GM12878 (cell line): ENCODE measurements around the gene SFSWAP. TPM values are rescaled to one million over a fixed set of nuclear protein-coding genes. Genes with fewer than 3 reads are reported as not detected.
A peak's percentile ranks its signal among the peaks of the same experiment; 100 is the strongest.

Experiments
- ATAC-seq: fragments of 200-7000 bp; cut with Tn5 transposase; 3 replicates; pipeline ENCODE4 v1.9.1; 2020; ENCODE audit warnings: mild to moderate bottlenecking, moderate library complexity
- BruUV-seq: library from RNA; stranded (reverse); fragments of 400-500 nt; replicated peaks from 2 replicates; lab custom pipeline; 2021; lab: Mats Ljungman, UMichigan
- CTCF ChIA-PET: fragments of 300-600 bp; sonication (Branson Sonifier 250); formaldehyde crosslinking; extraction: SDS; loops from one replicate; lab custom pipeline; 2021; ENCODE audit warnings: inconsistent platforms; lab: Yijun Ruan, JAX
- POLR2A ChIA-PET: fragments of 350-600 bp; formaldehyde crosslinking; extraction: SDS; loops from one replicate; lab custom pipeline; 2021; ENCODE audit warnings: inconsistent platforms; lab: Charles Lee
- RAD21 ChIA-PET: fragments of 300-600 bp; sonication (Branson Sonifier 250); formaldehyde crosslinking; loops from one replicate; lab custom pipeline; 2023; ENCODE audit warnings: antibody characterized with exemption; ENCODE audit not compliant: unreplicated experiment; lab: Charles Lee
- SMC1A ChIA-PET: fragments of 300-600 bp; sonication (Branson Sonifier 250); formaldehyde crosslinking; loops from one replicate; lab custom pipeline; 2023; ENCODE audit not compliant: unreplicated experiment, uncharacterized antibody; lab: Charles Lee
- DNase-seq: peaks from one replicate; pipeline ENCODE4 v3.0.0-alpha.2; 2011; ENCODE audit warnings: low read depth, low spot score
- FAIRE-seq: peaks from 3 replicates; lab custom pipeline; 2011; peaks lifted over from hg19 to GRCh38; lab: Jason Lieb, UNC
- H2AFZ ChIP-seq: 2 replicates; pipeline ENCODE4 v1.6.0; 2011; ENCODE audit warnings: low read depth, low read length, control low read depth; ENCODE audit not compliant: control insufficient read depth
- H3K27ac ChIP-seq: 2 replicates; pipeline ENCODE4 v1.5.1; 2011; ENCODE audit warnings: control low read depth; ENCODE audit not compliant: control insufficient read depth, insufficient read depth
- H3K27me3 ChIP-seq, 2 experiments: replicated peaks in 1 of 2; 2 replicates each; pipeline versions ENCODE4 v1.6.0 to v1.6.1; 2011; ENCODE audit warnings: low read length in 1 of 2; ENCODE audit not compliant: control insufficient read depth in 2 of 2, insufficient read depth in 2 of 2
- H3K36me3 ChIP-seq, 2 experiments: 2 replicates each; pipeline ENCODE4 v1.5.1; 2011; ENCODE audit warnings: low read length in 1 of 2; ENCODE audit not compliant: control insufficient read depth in 2 of 2, insufficient read depth in 2 of 2
- H3K4me1 ChIP-seq: 2 replicates; pipeline ENCODE4 v1.6.1; 2011; ENCODE audit warnings: mild to moderate bottlenecking, low read length, moderate library complexity, mixed read lengths; ENCODE audit not compliant: control insufficient read depth, insufficient read depth
- H3K4me2 ChIP-seq: 2 replicates; pipeline ENCODE4 v1.6.0; 2011; ENCODE audit warnings: control low read depth; ENCODE audit not compliant: control insufficient read depth, insufficient read depth
- H3K4me3 ChIP-seq: fragments of 200-600 bp; sonication (generic); 2 replicates; pipeline ENCODE4 v1.5.1; 2016
- H3K79me2 ChIP-seq: 2 replicates; pipeline ENCODE4 v1.6.0; 2011; ENCODE audit warnings: low read length; ENCODE audit not compliant: control insufficient read depth, insufficient read depth
- H3K9ac ChIP-seq: 2 replicates; pipeline ENCODE4 v1.8.0; 2011; ENCODE audit warnings: low read length, control low read depth, mixed read lengths; ENCODE audit not compliant: control insufficient read depth, insufficient read depth
- H3K9me3 ChIP-seq: replicated peaks from 3 replicates; pipeline ENCODE4 v1.5.1; 2011; ENCODE audit warnings: mild to moderate bottlenecking, low read length; ENCODE audit not compliant: control insufficient read depth, insufficient read depth
- H4K20me1 ChIP-seq: 2 replicates; pipeline ENCODE4 v1.6.0; 2011; ENCODE audit not compliant: control insufficient read depth, insufficient read depth
- ATF7 ChIP-seq: fragments of 450-650 bp; IDR thresholded peaks from 2 replicates; pipeline ENCODE4 v1.6.1; 2016; ENCODE audit warnings: low read depth, mild to moderate bottlenecking
- HDAC2 ChIP-seq: fragments of 200-600 bp; sonication (generic); IDR thresholded peaks from 2 replicates; pipeline ENCODE4 v1.6.1; 2017
- HDAC6 ChIP-seq: fragments of 200-600 bp; sonication (generic); IDR thresholded peaks from one replicate; pipeline ENCODE4 v1.8.0; 2017; ENCODE audit warnings: antibody characterized with exemption; ENCODE audit not compliant: unreplicated experiment
- IRF5 ChIP-seq: fragments of 450-650 bp; IDR thresholded peaks from 2 replicates; pipeline ENCODE4 v1.6.1; 2017; ENCODE audit warnings: borderline replicate concordance
- POLR2AphosphoS5 ChIP-seq: IDR thresholded peaks from 2 replicates; pipeline ENCODE4 v1.6.1; 2011; ENCODE audit warnings: mild to moderate bottlenecking, low read length, inconsistent platforms
- SMC3 ChIP-seq: IDR thresholded peaks from 2 replicates; pipeline ENCODE4 v1.6.1; 2011; ENCODE audit warnings: low read length, improper control_type of control experiment, borderline replicate concordance
- YBX1 ChIP-seq: fragments of 450-650 bp; IDR thresholded peaks from 2 replicates; pipeline ENCODE4 v1.6.1; 2016; ENCODE audit warnings: antibody characterized with exemption
- ZNF207 ChIP-seq: fragments of 450-650 bp; IDR thresholded peaks from 2 replicates; pipeline ENCODE4 v1.6.1; 2014; ENCODE audit warnings: antibody characterized with exemption, mild to moderate bottlenecking, borderline replicate concordance
- WGBS: methylation state at CpG from one replicate; pipeline ENCODE4 v1.1.6; 2016; ENCODE audit warnings: low lambda C conversion rate; ENCODE audit not compliant: insufficient replicate concordance, insufficient coverage; ENCODE audit errors: missing lambda C conversion rate; 5-methylcytosine and 5-hydroxymethylcytosine counted together
- in situ Hi-C: fragments of 300-500 bp; cut with MboI; formaldehyde crosslinking; loops from 9 replicates; pipeline ENCODE4 v1.14.3; 2018; ENCODE audit warnings: mixed read lengths
- intact Hi-C: fragments of 100-400 bp; cut with micrococcal nuclease; formaldehyde crosslinking; loops from one replicate; pipeline ENCODE4 v1.14.2; 2022; ENCODE audit not compliant: unreplicated experiment
- polyA plus RNA-seq, 11 experiments: library from polyadenylated mRNA; depleted of rRNA in 4 of 11; unstranded in 6 of 11; stranded (reverse) in 5 of 11; fragments of >200 nt; fragmentation: Nextera tagmentation in 4 of 11; fragmentation: Illumina TruSeq in 1 of 11; extraction: Ambion mirVana in 4 of 11; extraction: Trizol in 1 of 11; gene quantifications; 1 replicate in 1 of 11; 2 replicates in 10 of 11; pipeline versions ENCODE4 v1.2.1 to v1.2.3, GENCODE V29; 2011 to 2016; ENCODE audit warnings: inconsistent platforms in 2 of 11, missing spikeins in 2 of 11, low read depth in 1 of 11
- total RNA-seq, 4 experiments: library from RNA; depleted of rRNA in 3 of 4; stranded (reverse); fragments of >200 nt in 3 of 4; fragmentation: Illumina TruSeq in 1 of 4; extraction: Trizol in 1 of 4; gene quantifications; 2 replicates each; pipeline versions ENCODE4 v1.2.1 to v1.2.3, GENCODE V29; 2013 to 2021

Gene SFSWAP
- total and polyA plus RNA-seq, 10 of the 15 experiments (the other 5 are each of a cell fraction or from before 2014, with no cell fraction given), result 1.8 to 48.6 (median 25.0) TPM

GRCh38 chr12:131736446-131737149 is 25.7 kb downstream of the SFSWAP start:
- SMC1A ChIA-PET, result no interaction called here
- 97% methylated on average over 23 of the region's 23 CpGs for WGBS
- in situ Hi-C loops (no loop called here), intact Hi-C loops (no loop called here)
- no peak overlapping the region for H3K9ac ChIP-seq
- CTCF ChIA-PET, result interaction anchor here (0.6 to 0.8 kb wide), 2 partner anchors 19 to 177 kb away, joined by 3 read pairs; no protein-coding TSS in a partner anchor
- no peaks in the 10 kb centered on the region for H3K4me1 ChIP-seq
- TF ChIP-seq HDAC2, result no peak
- no peak for TF ChIP-seq POLR2AphosphoS5
- TF ChIP-seq SMC3, result no peak
- no peak for TF ChIP-seq YBX1
- TF ChIP-seq, all 136 proteins: peak for 0
- Histone ChIP-seq H3K79me2 (no peaks in the 10 kb centered on the region), H2AFZ (no peak overlapping the region), H3K27me3 (no peaks in the 10 kb centered on the region), H3K36me3 (peaks cover 20 to 22% of the 10 kb centered on the region in 2 experiments; a peak in 3 of 4 replicates), H3K4me3 (no peak overlapping the region), H3K4me2 (no peak overlapping the region), H3K9me3 (no peaks in the 10 kb centered on the region), H4K20me1 (no peaks in the 10 kb centered on the region), H3K27ac (no peak overlapping the region)
- DNase-seq, result no peak
- no peak for FAIRE-seq
- TSS peak; percentile 17 for BruUV-seq
- POLR2A ChIA-PET, result no interaction called here
- RAD21 ChIA-PET, result no interaction called here
- ATAC-seq, result no peak

GRCh38 chr12:131737150-131737827 is 26.4 kb downstream of the SFSWAP start:
- in situ Hi-C loops (no loop called here), intact Hi-C loops (no loop called here)
- no peak for ATAC-seq
- Histone ChIP-seq H3K27ac (no peak overlapping the region), H3K27me3 (no peaks in the 10 kb centered on the region), H3K4me3 (no peak overlapping the region), H3K36me3 (peaks cover 21 to 27% of the 10 kb centered on the region in 2 experiments; a peak in 3 of 4 replicates), H3K79me2 (no peaks in the 10 kb centered on the region), H4K20me1 (no peaks in the 10 kb centered on the region), H3K9ac (no peak overlapping the region), H3K9me3 (peaks cover 1% of the 10 kb centered on the region; the same call in 1 of the 3 replicates), H3K4me2 (no peak overlapping the region), H3K4me1 (no peaks in the 10 kb centered on the region), H2AFZ (no peak overlapping the region)
- BruUV-seq, result no TSS peak
- DNase-seq, result no peak
- CTCF ChIA-PET, result interaction anchor here (0.6 to 0.7 kb wide), 2 partner anchors 18 to 176 kb away, joined by 3 to 4 read pairs; no protein-coding TSS in a partner anchor
- TF ChIP-seq ZNF207, result no peak
- TF ChIP-seq IRF5, result no peak
- TF ChIP-seq ATF7, result no peak
- no peak for TF ChIP-seq HDAC6
- 96% methylated on average over 21 of the region's 21 CpGs for WGBS
- SMC1A ChIA-PET, result interaction anchor here (1.4 kb wide), 1 partner anchor 18 kb away, joined by 5 read pairs; no protein-coding TSS in a partner anchor
- RAD21 ChIA-PET, result no interaction called here
- POLR2A ChIA-PET, result no interaction called here
- no peak for FAIRE-seq
